SK-N-MC (cell line): Measurements from ENCODE around the gene RBMX.

ENCODE experiments used
- EZH2 ChIP-seq: fragments of 200-600 bp; sonication (generic); IDR thresholded peaks from one replicate; pipeline ENCODE4 v1.6.1; 2017; ENCODE audit warnings: antibody characterized with exemption
- POLR2AphosphoS5 ChIP-seq: IDR thresholded peaks from 2 replicates; pipeline ENCODE4 v1.6.1; 2012; ENCODE audit warnings: mild to moderate bottlenecking, low read depth, low read length, borderline replicate concordance

DNA sequence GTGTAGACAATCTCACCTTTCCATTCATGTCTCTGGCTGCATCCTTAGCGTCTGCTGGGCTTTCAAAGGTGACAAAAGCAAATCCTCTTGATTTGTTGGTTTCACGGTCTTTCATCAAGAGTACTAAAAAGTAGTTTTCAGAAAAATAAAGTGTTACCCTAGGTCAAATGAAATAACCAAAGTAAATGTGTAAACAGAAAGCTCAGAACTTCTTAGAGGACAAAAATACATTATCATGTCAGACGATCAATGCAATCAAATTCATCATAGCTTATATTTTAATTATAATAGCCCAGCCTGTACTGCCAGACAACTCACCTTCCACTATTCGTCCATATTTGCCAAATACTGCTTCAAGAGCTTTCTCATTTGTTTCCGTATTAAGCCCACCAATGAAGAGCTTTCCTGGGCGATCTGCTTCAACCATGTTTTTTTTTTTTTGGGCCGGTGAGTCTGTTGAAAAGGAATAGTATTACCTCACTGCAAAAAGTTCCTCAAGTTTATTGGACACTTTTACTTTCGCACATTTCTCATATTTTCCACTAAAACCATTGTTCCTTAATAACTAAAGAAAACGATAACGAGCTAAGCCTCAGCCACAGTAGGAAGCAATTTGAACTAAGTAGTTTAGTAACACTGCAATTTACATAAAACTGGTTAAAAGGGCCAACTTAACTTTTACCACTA, 1.4 kb downstream of the RBMX start:
- no peak for TF ChIP-seq EZH2
- TF ChIP-seq POLR2AphosphoS5, result no peak
